Germinal center (tissue), 1 donor: ENCODE measurements around the gene FBXO21.
A peak's percentile ranks its signal among the peaks of the same experiment; 100 is the strongest.
"Not testable (repeated sequence)": the region's sequence is repeated elsewhere in the genome, so short reads cannot be mapped to it uniquely, and the experiment has no call there.

Experiments
- DNase-seq: peaks from one replicate; pipeline ENCODE4 v3.0.0; 2012; ENCODE audit warnings: mixed read lengths, low spot score

Gene FBXO21

GRCh38 chr12:117101953-117102799 lies 88.1 kb downstream of the FBXO21 start:
- no peak for DNase-seq

GRCh38 chr12:117100851-117101673 lies 89.2 kb downstream of the FBXO21 start:
- DNase-seq = no peak

GRCh38 chr12:117100251-117100650 lies 90.0 kb downstream of the FBXO21 start:
- DNase-seq = no peak

DNA sequence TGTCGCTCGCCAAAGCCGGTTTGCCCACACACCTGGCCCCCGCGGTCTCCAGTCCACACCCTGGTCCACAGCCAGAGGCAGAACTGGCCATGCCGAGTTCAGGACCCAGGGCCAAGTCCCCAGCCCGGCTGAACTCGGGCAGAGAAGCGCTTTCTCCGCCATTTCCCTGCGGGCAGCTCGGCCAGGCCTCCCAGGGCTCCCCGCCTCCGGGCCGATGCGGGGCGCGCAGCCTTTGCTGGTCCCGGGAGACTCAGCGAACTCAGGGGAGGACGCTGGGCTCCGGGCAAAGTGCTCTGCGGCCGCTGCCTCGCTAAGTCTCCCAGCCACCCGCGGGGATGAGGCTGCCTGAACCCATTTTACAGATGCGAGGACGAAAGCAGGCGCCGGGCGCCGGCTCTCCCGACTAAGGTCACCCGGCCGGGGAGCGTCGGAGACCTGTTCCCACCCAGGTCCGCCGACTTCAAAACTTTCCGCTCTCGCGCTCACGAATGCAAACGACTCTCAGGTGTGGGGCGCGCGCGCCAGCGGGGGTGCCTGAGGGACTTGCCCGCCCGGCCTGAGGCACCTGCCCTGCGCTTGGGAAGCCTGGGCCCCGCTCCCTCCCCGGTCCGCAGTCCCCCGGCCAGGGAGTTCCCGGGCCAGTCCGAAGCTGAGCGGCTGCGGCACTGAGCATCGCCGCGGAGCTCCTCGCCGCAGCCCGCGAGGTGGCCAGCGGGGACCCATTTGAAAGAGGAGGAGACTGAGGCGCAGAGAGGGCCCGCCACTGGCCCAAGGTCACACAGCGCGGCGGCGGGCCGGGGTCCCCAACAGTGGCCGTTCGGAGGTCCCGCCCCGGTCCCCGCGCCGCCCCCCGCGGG lies 91.7 kb downstream of the FBXO21 start:
- peak; percentile 54 for DNase-seq

DNA sequence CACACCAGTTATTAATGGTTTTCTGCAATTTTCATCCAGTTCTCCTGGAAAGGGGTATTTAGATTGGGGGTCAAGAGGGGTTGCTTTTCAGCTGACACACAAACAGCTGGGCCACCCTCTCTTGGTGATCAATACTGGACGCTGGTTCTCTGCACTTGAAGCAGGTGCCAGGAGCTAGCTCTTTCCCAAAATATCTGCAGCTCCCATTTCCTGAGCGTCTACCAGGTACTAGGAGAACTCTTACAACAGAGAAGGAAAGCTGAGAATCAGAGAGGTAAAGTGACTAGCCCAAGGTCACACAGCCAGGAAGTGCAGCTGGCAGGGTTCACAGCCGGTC lies 92.3 kb downstream of the FBXO21 start:
- no peak for DNase-seq

DNA sequence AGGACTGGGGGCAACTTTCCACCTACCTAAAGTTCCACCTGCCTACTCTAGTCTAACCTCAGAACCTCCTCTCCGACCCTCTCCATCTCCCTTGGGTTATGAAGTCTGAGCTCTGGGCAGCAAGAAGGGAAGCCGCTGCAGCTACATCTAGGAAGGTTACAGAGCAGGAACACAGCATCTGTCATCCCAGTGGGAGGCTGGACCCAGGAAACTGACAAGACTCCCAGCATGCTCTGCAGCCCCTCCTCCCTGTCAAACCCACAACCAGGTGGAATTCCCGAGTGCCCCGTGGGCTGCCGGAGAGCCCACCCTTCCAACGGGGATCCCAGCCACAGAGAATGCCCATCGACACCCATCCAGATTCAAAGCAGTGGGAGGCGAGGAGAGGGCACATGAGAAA lies 93.1 kb downstream of the FBXO21 start:
- no peak for DNase-seq

GRCh38 chr12:117096501-117097042 lies 93.7 kb downstream of the FBXO21 start:
- no peak for DNase-seq

DNA sequence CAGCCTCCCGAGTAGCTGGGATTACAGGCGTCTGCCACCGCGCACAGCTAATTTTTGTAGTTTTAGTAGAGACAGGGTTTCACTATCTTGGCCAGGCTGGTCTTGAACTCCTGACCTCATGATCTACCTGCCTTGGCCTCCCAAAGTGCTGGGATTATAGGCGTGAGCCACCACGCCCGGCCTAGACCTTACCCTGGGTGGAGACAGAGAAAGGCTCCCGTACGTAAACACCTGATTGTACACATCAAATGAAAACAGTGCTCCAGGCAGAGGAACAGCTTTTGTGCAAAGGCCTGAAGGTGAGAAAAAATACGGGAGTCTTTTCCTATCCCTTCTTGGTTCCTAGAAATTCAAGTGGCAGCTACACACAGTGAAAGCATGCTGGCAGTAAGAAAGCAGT lies 95.1 kb downstream of the FBXO21 start:
- DNase-seq = not testable (repeated sequence)

DNA sequence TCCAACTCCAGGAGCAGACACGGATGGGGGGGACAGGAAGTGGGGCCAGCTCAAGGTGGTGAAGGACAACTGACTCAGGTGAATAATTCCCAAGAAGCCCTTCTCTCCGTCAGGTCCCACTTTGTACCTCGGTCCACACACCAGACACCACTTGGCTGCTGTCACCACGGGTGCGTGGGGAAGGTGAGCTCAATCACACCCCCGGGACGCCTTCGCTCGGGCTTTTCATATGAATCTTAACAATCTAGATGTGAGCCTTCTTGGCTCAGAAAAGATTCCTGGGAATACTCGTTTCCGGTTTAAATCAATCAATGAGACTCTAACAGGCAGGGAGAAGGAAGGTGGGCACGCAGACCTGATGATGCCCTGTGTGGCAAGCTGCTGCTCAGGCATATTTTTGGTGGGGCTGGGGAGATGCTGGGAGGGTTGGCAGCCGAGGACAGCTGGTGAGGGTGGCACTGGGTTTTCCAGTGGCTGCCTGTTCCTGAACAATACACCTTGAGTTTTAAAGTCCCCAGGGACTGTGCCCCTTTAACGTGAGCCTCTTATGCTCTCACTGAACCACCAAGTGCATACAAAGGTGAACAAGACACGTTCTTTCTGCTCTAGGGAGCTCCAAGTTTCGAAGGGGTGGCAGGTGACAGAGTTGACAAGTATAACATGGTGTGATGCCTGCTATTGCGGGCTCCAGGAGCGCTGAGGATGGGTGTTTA lies 96.2 kb downstream of the FBXO21 start:
- no peak for DNase-seq

- DNase-seq = no peak
Observed at GRCh38 chr12:117093431-117093830, 96.8 kb downstream of the FBXO21 start.

DNA sequence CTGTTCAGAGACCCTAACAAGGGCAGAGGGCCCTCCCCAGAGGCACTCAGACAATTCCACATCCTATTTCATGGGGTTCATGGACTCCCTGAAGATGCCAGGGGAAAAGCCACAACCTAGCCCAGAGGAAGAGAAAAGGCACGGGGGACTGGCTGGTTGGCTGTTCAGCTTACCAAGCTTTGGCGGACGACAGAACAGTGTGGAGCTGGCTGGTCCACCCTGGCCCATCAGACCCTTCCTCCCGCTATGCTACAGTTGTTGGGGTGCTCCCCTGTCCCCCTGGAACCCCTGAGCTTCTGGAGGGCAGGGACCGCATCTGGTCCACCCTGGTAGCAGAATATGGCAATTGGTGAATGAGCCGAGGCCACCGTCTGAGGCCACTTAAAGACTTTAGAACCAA lies 97.4 kb downstream of the FBXO21 start:
- DNase-seq = no peak

GRCh38 chr12:117092511-117092780 lies 97.8 kb downstream of the FBXO21 start:
- DNase-seq = no peak
